Forelimb muscle (tissue), 1 donor: ENCODE measurements around the gene PTTG2. TPM values are rescaled to one million over a fixed set of nuclear protein-coding genes. Genes with fewer than 3 reads are reported as not detected.
"Not testable (repeated sequence)": the region's sequence is repeated elsewhere in the genome, so short reads cannot be mapped to it uniquely, and the experiment has no call there.

Experiments
- DNase-seq: peaks from one replicate; pipeline ENCODE4 v3.0.0-alpha.2; 2013; ENCODE audit warnings: low read depth
- polyA plus RNA-seq: library from polyadenylated mRNA; unstranded; fragments of 120-200 nt; gene quantifications from one replicate; pipeline ENCODE4 v1.2.1, GENCODE V29; 2013; ENCODE audit not compliant: insufficient read length

PTTG2 gene
- polyA plus RNA-seq: not detected

GRCh38 chr4:37960098-37960497, at the start of gene PTTG2:
TSS of gene PTTG2 (plus strand) at chr4:37960398. CDS start at chr4:37960435, 37 bp downstream.
- no peak for DNase-seq

GRCh38 chr4:37914539-37914938, 45.7 kb upstream of the PTTG2 start:
- DNase-seq: no peak

GRCh38 chr4:37917388-37917787, 42.8 kb upstream of the PTTG2 start:
- no peak for DNase-seq

- DNase-seq: no peak
Observed at GRCh38 chr4:37918653-37919052, 41.5 kb upstream of the PTTG2 start.

GRCh38 chr4:37922328-37922727, 37.9 kb upstream of the PTTG2 start:
- DNase-seq: no peak

GRCh38 chr4:37923089-37923488, 37.1 kb upstream of the PTTG2 start:
- not testable (repeated sequence) for DNase-seq

- DNase-seq: no peak
Observed at GRCh38 chr4:37924946-37925345, 35.3 kb upstream of the PTTG2 start.

GRCh38 chr4:37927434-37927833, 32.8 kb upstream of the PTTG2 start:
- DNase-seq: no peak

GRCh38 chr4:37928426-37929416, 31.5 kb upstream of the PTTG2 start:
- no peak for DNase-seq

GRCh38 chr4:37934096-37934495, 26.1 kb upstream of the PTTG2 start:
- DNase-seq: no peak

GRCh38 chr4:37934609-37935008, 25.6 kb upstream of the PTTG2 start:
- DNase-seq: no peak

GRCh38 chr4:37935026-37935425, 25.2 kb upstream of the PTTG2 start:
- DNase-seq: no peak

GRCh38 chr4:37936889-37937498, 23.2 kb upstream of the PTTG2 start:
- no peak for DNase-seq

GRCh38 chr4:37938208-37938607, 22.0 kb upstream of the PTTG2 start:
- no peak for DNase-seq

- DNase-seq: no peak
Observed at GRCh38 chr4:37946503-37947179, 13.6 kb upstream of the PTTG2 start.

- DNase-seq: no peak
Observed at GRCh38 chr4:37948542-37948941, 11.7 kb upstream of the PTTG2 start.

- DNase-seq: no peak
Observed at GRCh38 chr4:37949636-37950426, 10.4 kb upstream of the PTTG2 start.

GRCh38 chr4:37951461-37952352, 8.5 kb upstream of the PTTG2 start:
- DNase-seq: no peak

- DNase-seq: no peak
Observed at GRCh38 chr4:37953156-37953555, 7.0 kb upstream of the PTTG2 start.

GRCh38 chr4:37953620-37954293, 6.4 kb upstream of the PTTG2 start:
- no peak for DNase-seq
